ENCODE data around the gene DNAH8. TPM values are rescaled to one million over a fixed set of nuclear protein-coding genes. Genes with fewer than 3 reads are reported as not detected.
"Not testable (repeated sequence)": the region's sequence is repeated elsewhere in the genome, so short reads cannot be mapped to it uniquely, and the experiment has no call there.

DNAH8 gene
- total RNA-seq, 1 experiment from 2014 or later: not detected

GRCh38 chr6:38796006-38796405, 80.9 kb downstream of the DNAH8 start:
- DNase-seq (ENCODE audit: low read depth, low spot score): no peak
- ChIA-PET CTCF (interaction anchor here (0.6 to 1.2 kb wide), 2 partner anchors 8 to 138 kb away, joined by 3 read pairs; no protein-coding TSS in a partner anchor), POLR2A (no interaction called here), RAD21 (ENCODE audit: low non-redundant PET in 1 of 2, low total read pairs in 2 of 2, uncharacterized antibody in 2 of 2, unreplicated experiment in 2 of 2) (no interaction called here)
- BruUV-seq (replicated peaks): no TSS peak
- intact Hi-C loops (cut with micrococcal nuclease): no loop called here
- Histone ChIP-seq H3K9me3 (ENCODE audit: control insufficient read depth in 1 of 2, insufficient read depth in 1 of 2, low read depth in 1 of 2, low read length in 2 of 2) (no peaks in the 10 kb centered on the region), H3K27me3 (ENCODE audit: insufficient read depth, low read length) (peaks cover 15% of the 10 kb centered on the region; the same call in 1 of the 2 replicates), H3K9me2 (ENCODE audit: insufficient read depth) (no peaks in the 10 kb centered on the region; the same call in 1 of the 2 replicates), H3K27ac (ENCODE audit: low read depth, low read length) (no peak overlapping the region), H2AFZ (ENCODE audit: low read depth, low read length, poor library complexity, severe bottlenecking) (no peak overlapping the region), H3K4me1 (ENCODE audit: control insufficient read depth in 1 of 2, insufficient read depth in 2 of 2, low read length in 2 of 2) (no peaks in the 10 kb centered on the region), H3K36me3 (ENCODE audit: control insufficient read depth in 1 of 2, insufficient read depth in 2 of 2, low read length in 2 of 2) (no peaks in the 10 kb centered on the region), H3K4me3 (replicated peaks in 1 of 2; ENCODE audit: low read depth in 1 of 2, low read length in 2 of 2) (no peak overlapping the region), H3K9ac (ENCODE audit: low read length) (no peak overlapping the region), H3K4me2 (ENCODE audit: low read length) (no peak overlapping the region), H3K79me2 (ENCODE audit: insufficient read depth, low read length) (no peaks in the 10 kb centered on the region), H4K20me1 (ENCODE audit: insufficient read depth) (no peaks in the 10 kb centered on the region)
- ATAC-seq: no peak
- TF ChIP-seq CEBPB (IDR thresholded peaks at IDR 0.05; ENCODE audit: low read depth) (no peak), SRF (IDR thresholded peaks at IDR 0.05; ENCODE audit: low read depth) (no peak), EZH2phosphoT487 (IDR thresholded peaks at IDR 0.05; ENCODE audit: borderline replicate concordance) (no peak), POLR2A (IDR thresholded peaks at IDR 0.05; ENCODE audit: borderline replicate concordance, extremely low read depth, insufficient read depth, insufficient read length) (no peak), TCF7L2 (IDR thresholded peaks at IDR 0.05; ENCODE audit: borderline replicate concordance, extremely low read depth, insufficient read depth, insufficient read length) (no peak), EZH2 (IDR thresholded peaks at IDR 0.05) (no peak), CTCF (IDR thresholded peaks at IDR 0.05 in 2 of 3, conservative IDR thresholded peaks at IDR 0.05 in 1 of 3; ENCODE audit: borderline replicate concordance in 1 of 3, insufficient read depth in 1 of 3, low read depth in 2 of 3, low read length in 2 of 3) (no peak), RAD21 (IDR thresholded peaks at IDR 0.05; ENCODE audit: low read depth) (no peak), ZFX (IDR thresholded peaks at IDR 0.05) (no peak), REST (IDR thresholded peaks at IDR 0.05; ENCODE audit: low read depth) (no peak)

- H3K4me3 ChIP-seq (replicated peaks in 1 of 2; ENCODE audit: low read depth in 1 of 2, low read length in 2 of 2); H3K36me3 ChIP-seq (ENCODE audit: control insufficient read depth in 1 of 2, insufficient read depth in 2 of 2, low read length in 2 of 2); H3K9me3 ChIP-seq (ENCODE audit: control insufficient read depth in 1 of 2, insufficient read depth in 1 of 2, low read depth in 1 of 2, low read length in 2 of 2); BruUV-seq (replicated peaks); ATAC-seq; H2AFZ ChIP-seq (ENCODE audit: low read depth, low read length, poor library complexity, severe bottlenecking); H4K20me1 ChIP-seq (ENCODE audit: insufficient read depth); H3K9me2 ChIP-seq (ENCODE audit: insufficient read depth); POLR2A ChIA-PET; H3K9ac ChIP-seq (ENCODE audit: low read length); H3K4me2 ChIP-seq (ENCODE audit: low read length); DNase-seq (ENCODE audit: low read depth, low spot score); H3K4me1 ChIP-seq (ENCODE audit: control insufficient read depth in 1 of 2, insufficient read depth in 2 of 2, low read length in 2 of 2); RAD21 ChIA-PET (ENCODE audit: low non-redundant PET in 1 of 2, low total read pairs in 2 of 2, uncharacterized antibody in 2 of 2, unreplicated experiment in 2 of 2); H3K79me2 ChIP-seq (ENCODE audit: insufficient read depth, low read length); intact Hi-C loops (cut with micrococcal nuclease); H3K27ac ChIP-seq (ENCODE audit: low read depth, low read length): not testable (repeated sequence)
- CTCF ChIA-PET: interaction anchor here (0.6 to 1.2 kb wide), 2 partner anchors 8 to 137 kb away, joined by 3 read pairs; no protein-coding TSS in a partner anchor
- H3K27me3 ChIP-seq (ENCODE audit: insufficient read depth, low read length): peaks cover 17% of the 10 kb centered on the region; the same call in 1 of the 2 replicates
Observed at GRCh38 chr6:38796437-38796836, 81.3 kb downstream of the DNAH8 start.
